CD14-positive monocyte (primary cell): ENCODE results near the gene POMT2. TPM values are rescaled to one million over a fixed set of nuclear protein-coding genes. Genes with fewer than 3 reads are reported as not detected.

Experiments
- DNase-seq, 3 donors: peaks; one replicate each; pipeline ENCODE4 v3.0.0-alpha.2; 2011 to 2022
- H2AFZ ChIP-seq: 2 replicates; pipeline ENCODE4 v1.6.0; 2012; ENCODE audit warnings: mild to moderate bottlenecking, low read depth, low read length, inconsistent platforms; ENCODE audit not compliant: insufficient read depth, poor library complexity, severe bottlenecking
- H3K27ac ChIP-seq, 2 donors: 1 replicate in 1 of 2; 2 replicates in 1 of 2; pipeline ENCODE4 v1.5.1; 2012 to 2013; ENCODE audit warnings: low read length in 2 of 2, control low read depth in 1 of 2, inconsistent platforms in 1 of 2, low read depth in 1 of 2, mild to moderate bottlenecking in 1 of 2
- H3K27me3 ChIP-seq, 2 donors: one replicate each; pipeline versions ENCODE4 v1.6.0 to v1.6.1; 2011 to 2013; ENCODE audit warnings: low read length in 2 of 2; ENCODE audit not compliant: control insufficient read depth in 2 of 2, insufficient read depth in 2 of 2
- H3K36me3 ChIP-seq, 2 donors: replicated peaks in 1 of 2; 1 replicate in 1 of 2; 2 replicates in 1 of 2; pipeline versions ENCODE4 v1.5.1 to v1.6.1; 2012 to 2013; ENCODE audit warnings: low read length in 2 of 2, control low read depth in 1 of 2, inconsistent platforms in 1 of 2, mild to moderate bottlenecking in 1 of 2; ENCODE audit not compliant: insufficient read depth in 2 of 2, control insufficient read depth in 1 of 2
- H3K4me1 ChIP-seq, 2 donors: 1 replicate in 1 of 2; 2 replicates in 1 of 2; pipeline versions ENCODE4 v1.5.1 to v1.6.1; 2012 to 2013; ENCODE audit warnings: low read length in 2 of 2, control low read depth in 1 of 2, inconsistent platforms in 1 of 2, mild to moderate bottlenecking in 1 of 2, moderate library complexity in 1 of 2; ENCODE audit not compliant: insufficient read depth in 2 of 2, control insufficient read depth in 1 of 2
- H3K4me2 ChIP-seq: replicated peaks from 2 replicates; pipeline ENCODE3; 2012; ENCODE audit warnings: low read length, moderate library complexity, mild to moderate bottlenecking; ENCODE audit not compliant: poor library complexity, severe bottlenecking; ENCODE audit errors: extremely low read depth
- H3K4me3 ChIP-seq, 3 experiments: fragments of 200-600 bp in 1 of 3; sonication (generic) in 1 of 3; replicated peaks in 1 of 3; 1 replicate in 2 of 3; 2 replicates in 1 of 3; pipeline ENCODE4 v1.5.1; 2011 to 2013; ENCODE audit warnings: low read length in 3 of 3, mild to moderate bottlenecking in 3 of 3, control low read depth in 2 of 3, low read depth in 2 of 3, inconsistent platforms in 1 of 3, moderate library complexity in 1 of 3
- H3K79me2 ChIP-seq: 2 replicates; pipeline ENCODE4 v1.6.0; 2012; ENCODE audit warnings: mild to moderate bottlenecking, control low read depth, inconsistent platforms, low read length, moderate library complexity; ENCODE audit not compliant: insufficient read depth
- H3K9ac ChIP-seq: 2 replicates; pipeline ENCODE4 v1.6.0; 2017; ENCODE audit warnings: low read length, mild to moderate bottlenecking; ENCODE audit not compliant: insufficient read depth, poor library complexity, severe bottlenecking
- H3K9me3 ChIP-seq, 2 donors: replicated peaks in 1 of 2; 1 replicate in 1 of 2; 2 replicates in 1 of 2; pipeline versions ENCODE4 v1.5.1 to v1.6.1; 2012 to 2013; ENCODE audit warnings: low read length in 2 of 2, control low read depth in 1 of 2; ENCODE audit not compliant: control insufficient read depth in 1 of 2, insufficient read depth in 1 of 2
- H4K20me1 ChIP-seq: 2 replicates; pipeline ENCODE4 v1.6.0; 2012; ENCODE audit warnings: mild to moderate bottlenecking, low read length, control low read depth, moderate library complexity; ENCODE audit not compliant: insufficient read depth
- H3K27ac Mint-ChIP-seq, 7 donors: one replicate each; pipeline ENCODE4 v1.8.0; 2020; ENCODE audit warnings: mild to moderate bottlenecking in 7 of 7, mixed read lengths in 7 of 7, moderate library complexity in 6 of 7, inconsistent platforms in 2 of 7
- H3K27me3 Mint-ChIP-seq, 3 donors: one replicate each; pipeline ENCODE4 v1.8.0; 2021 to 2022; ENCODE audit warnings: low read depth in 3 of 3, mild to moderate bottlenecking in 3 of 3, mixed read lengths in 3 of 3, moderate library complexity in 3 of 3, inconsistent platforms in 1 of 3
- H3K36me3 Mint-ChIP-seq, 2 donors: one replicate each; pipeline ENCODE4 v1.8.0; 2020; ENCODE audit warnings: mixed read lengths in 2 of 2, inconsistent platforms in 1 of 2, mild to moderate bottlenecking in 1 of 2
- H3K4me1 Mint-ChIP-seq: one replicate; pipeline ENCODE4 v1.8.0; 2020; ENCODE audit warnings: mild to moderate bottlenecking, mixed read lengths
- H3K4me3 Mint-ChIP-seq, 2 donors: one replicate each; pipeline ENCODE4 v1.8.0; 2020; ENCODE audit warnings: mild to moderate bottlenecking in 2 of 2, mixed read lengths in 2 of 2, moderate library complexity in 1 of 2
- H3K9me3 Mint-ChIP-seq, 7 donors: one replicate each; pipeline ENCODE4 v1.8.0; 2020 to 2022; ENCODE audit warnings: mixed read lengths in 7 of 7, mild to moderate bottlenecking in 6 of 7, moderate library complexity in 6 of 7, inconsistent platforms in 2 of 7
- CTCF ChIP-seq: fragments of 200-600 bp; IDR thresholded peaks from one replicate; pipeline ENCODE4 v1.8.0; 2022; ENCODE audit warnings: antibody characterized with exemption, mild to moderate bottlenecking
- WGBS: methylation state at CpG from one replicate; pipeline ENCODE4 v1.1.5; 2013; ENCODE audit warnings: missing lambda C conversion rate; ENCODE audit not compliant: insufficient coverage; 5-methylcytosine and 5-hydroxymethylcytosine counted together
- intact Hi-C, 2 donors: fragments of 100-400 bp; cut with micrococcal nuclease; formaldehyde crosslinking; loops; one replicate each; pipeline versions ENCODE4 v1.15.0 to v1.15.1; 2023
- polyA plus RNA-seq, 3 donors: library from polyadenylated mRNA; depleted of rRNA in 1 of 3; unstranded in 2 of 3; stranded (reverse) in 1 of 3; fragments of 300-500 nt in 2 of 3; fragments of >200 nt in 1 of 3; fragmentation: Illumina TruSeq in 2 of 3; gene quantifications; 1 replicate in 2 of 3; 2 replicates in 1 of 3; pipeline ENCODE4 v1.2.3, GENCODE V29; 2012 to 2021

The POMT2 gene
- polyA plus RNA-seq, 3 donors, result 1.5 to 8.9 (median 1.8) TPM

GRCh38 chr14:77353469-77354141 lies 32.9 kb upstream of the POMT2 start:
- peak overlapping the region in 3 of 7 donors; percentile 1 to 47 (median 42) for H3K27ac Mint-ChIP-seq

GRCh38 chr14:77347751-77348150 lies 27.1 kb upstream of the POMT2 start:
- peaks cover 0 to 2% (median 0%) of the 10 kb centered on the region in 7 donors for H3K9me3 Mint-ChIP-seq
- Histone ChIP-seq H3K9me3 (no peaks in the 10 kb centered on the region), H4K20me1 (no peaks in the 10 kb centered on the region), H3K79me2 (peaks cover 6% of the 10 kb centered on the region), H3K4me3 (peak overlapping the region in 1 of 3 experiments; percentile 26), H3K4me1 (peaks cover 32 to 35% of the 10 kb centered on the region in 2 donors), H3K4me2 (peak overlapping the region; percentile 37), H3K36me3 (peaks cover 18 to 34% of the 10 kb centered on the region in 2 donors), H3K27ac (peak overlapping the region; percentile 62 to 77), H3K9ac (peak overlapping the region; percentile 1), H2AFZ (peak overlapping the region; percentile 29), H3K27me3 (no peaks in the 10 kb centered on the region)
- H3K27ac Mint-ChIP-seq, result peak overlapping the region; percentile 80 to 95 (median 90)
- H3K4me1 Mint-ChIP-seq, result peaks cover 39% of the 10 kb centered on the region
- H3K27me3 Mint-ChIP-seq, result no peaks in the 10 kb centered on the region
- intact Hi-C loops, result no loop called here
- peak overlapping the region in 1 of 2 donors; percentile 1 for H3K4me3 Mint-ChIP-seq
- TF ChIP-seq CTCF, result no peak
- DNase-seq, result peak; percentile 36 to 80 (median 73)
- WGBS, result no CpG with 5 or more reads among the region's 3 CpGs
- peaks cover 35 to 42% of the 10 kb centered on the region in 2 donors for H3K36me3 Mint-ChIP-seq

More at GRCh38 chr14:77353469-77354141, 32.9 kb upstream of the POMT2 start:
- H2AFZ ChIP-seq, result no peak overlapping the region
- DNase-seq, result no peak
- Mint-ChIP-seq H3K9me3 (peaks cover 0 to 2% (median 0%) of the 10 kb centered on the region in 7 donors), H3K4me1 (peaks cover 12% of the 10 kb centered on the region), H3K36me3 (peaks cover 19 to 30% of the 10 kb centered on the region in 2 donors), H3K27me3 (no peaks in the 10 kb centered on the region), H3K4me3 (no peak overlapping the region)
- no peak overlapping the region for H3K9ac ChIP-seq
- H3K9me3 ChIP-seq, result no peaks in the 10 kb centered on the region
- no peak overlapping the region for H3K27ac ChIP-seq
- peaks cover 9 to 19% of the 10 kb centered on the region in 2 donors for H3K36me3 ChIP-seq
- H3K79me2 ChIP-seq, result peaks cover 34% of the 10 kb centered on the region
- no peak overlapping the region for H3K4me2 ChIP-seq
- TF ChIP-seq CTCF, result no peak
- H4K20me1 ChIP-seq, result no peaks in the 10 kb centered on the region
- intact Hi-C loops, result no loop called here
- H3K4me1 ChIP-seq, result peaks cover 4% of the 10 kb centered on the region in 2 donors
- H3K27me3 ChIP-seq, result no peaks in the 10 kb centered on the region
- 100% methylated on average over 2 of the region's 5 CpGs for WGBS
- H3K4me3 ChIP-seq, result no peak overlapping the region
